ENCODE measurements around the gene COTL1. TPM values are rescaled to one million over a fixed set of nuclear protein-coding genes. Genes with fewer than 3 reads are reported as not detected.

The COTL1 gene
- total RNA-seq, 1 donor from 2014 or later, result 107 TPM

GRCh38 chr16:84614623-84614967, 3.3 kb downstream of the COTL1 start:
- no peak for DNase-seq (ENCODE audit: low read depth in 2 of 2)

- DNase-seq (ENCODE audit: low read depth in 2 of 2), result no peak
Measured at GRCh38 chr16:84614073-84614459, 3.8 kb downstream of the COTL1 start.

GRCh38 chr16:84613408-84614072, 4.3 kb downstream of the COTL1 start:
- DNase-seq (ENCODE audit: low read depth in 2 of 2), result no peak

GRCh38 chr16:84612686-84613085, 5.2 kb downstream of the COTL1 start:
- no peak for DNase-seq (ENCODE audit: low read depth in 2 of 2)

- DNase-seq (ENCODE audit: low read depth in 2 of 2), result no peak
Measured at GRCh38 chr16:84611041-84611440, 6.8 kb downstream of the COTL1 start.

- no peak for DNase-seq (ENCODE audit: low read depth in 2 of 2)
Measured at GRCh38 chr16:84610376-84610775, 7.5 kb downstream of the COTL1 start.

- no peak for DNase-seq (ENCODE audit: low read depth in 2 of 2)
Measured at GRCh38 chr16:84609563-84610177, 8.2 kb downstream of the COTL1 start.

GRCh38 chr16:84608282-84608681, 9.6 kb downstream of the COTL1 start:
- no peak for DNase-seq (ENCODE audit: low read depth in 2 of 2)

GRCh38 chr16:84607694-84608093, 10.2 kb downstream of the COTL1 start:
- DNase-seq (ENCODE audit: low read depth in 2 of 2), result peak in 1 of 2 donors; percentile 41

- DNase-seq (ENCODE audit: low read depth in 2 of 2), result no peak
Measured at GRCh38 chr16:84607061-84607460, 10.8 kb downstream of the COTL1 start.

GRCh38 chr16:84606081-84606875, 11.6 kb downstream of the COTL1 start:
- no peak for DNase-seq (ENCODE audit: low read depth in 2 of 2)

GRCh38 chr16:84605339-84605848, 12.5 kb downstream of the COTL1 start:
- no peak for DNase-seq (ENCODE audit: low read depth in 2 of 2)

GRCh38 chr16:84604477-84605013, 13.3 kb downstream of the COTL1 start:
- DNase-seq (ENCODE audit: low read depth in 2 of 2), result no peak

- no peak for DNase-seq (ENCODE audit: low read depth in 2 of 2)
Measured at GRCh38 chr16:84603940-84604339, 13.9 kb downstream of the COTL1 start.

GRCh38 chr16:84603140-84603816, 14.6 kb downstream of the COTL1 start:
- peak; percentile 87 to 94 for DNase-seq (ENCODE audit: low read depth in 2 of 2)

GRCh38 chr16:84600343-84601229, 17.3 kb downstream of the COTL1 start:
- DNase-seq (ENCODE audit: low read depth in 2 of 2), result no peak

GRCh38 chr16:84599521-84600202, 18.2 kb downstream of the COTL1 start:
- DNase-seq (ENCODE audit: low read depth in 2 of 2), result peak; percentile 74 to 85

GRCh38 chr16:84598360-84598759, 19.5 kb downstream of the COTL1 start:
- DNase-seq (ENCODE audit: low read depth in 2 of 2), result no peak

GRCh38 chr16:84597931-84598351, 19.9 kb downstream of the COTL1 start:
- peak in 1 of 2 donors; percentile 23 for DNase-seq (ENCODE audit: low read depth in 2 of 2)

GRCh38 chr16:84597528-84597896, 20.4 kb downstream of the COTL1 start:
- DNase-seq (ENCODE audit: low read depth in 2 of 2), result peak in 1 of 2 donors; percentile 33

All from lung microvascular endothelial cell (primary cell).